Neural progenitor cell (in vitro differentiated cells): Measurements from ENCODE around the gene PLCXD3. TPM values are rescaled to one million over a fixed set of nuclear protein-coding genes. Genes with fewer than 3 reads are reported as not detected.

Experiments used
- DNase-seq: peaks from one replicate; pipeline ENCODE4 v3.0.0-alpha.2; 2016; ENCODE audit warnings: low spot score
- H2AFZ ChIP-seq: fragments of 200-600 bp; sonication (generic); replicated peaks from 2 replicates; pipeline ENCODE4 v1.6.1; 2016; ENCODE audit warnings: antibody characterized with exemption
- H3F3A ChIP-seq: fragments of 200-600 bp; sonication (generic); 2 replicates; pipeline ENCODE4 v1.6.1; 2016; ENCODE audit warnings: antibody characterized with exemption, low read depth
- H3K27ac ChIP-seq: fragments of 200-600 bp; sonication (generic); 2 replicates; pipeline ENCODE4 v1.5.1; 2016; ENCODE audit warnings: mild to moderate bottlenecking
- H3K27me3 ChIP-seq: fragments of 200-600 bp; sonication (generic); 2 replicates; pipeline ENCODE4 v1.6.1; 2016; ENCODE audit warnings: mild to moderate bottlenecking, moderate library complexity
- H3K36me3 ChIP-seq: fragments of 200-600 bp; sonication (generic); 2 replicates; pipeline ENCODE4 v1.5.1; 2016
- H3K4me1 ChIP-seq: fragments of 200-600 bp; sonication (generic); 2 replicates; pipeline ENCODE4 v1.6.1; 2016; ENCODE audit warnings: mixed run types
- H3K4me2 ChIP-seq: fragments of 200-600 bp; sonication (generic); 2 replicates; pipeline ENCODE4 v1.6.1; 2016
- H3K4me3 ChIP-seq: fragments of 200-600 bp; sonication (generic); 2 replicates; pipeline ENCODE4 v1.5.1; 2016
- H3K79me2 ChIP-seq: fragments of 200-600 bp; sonication (generic); 2 replicates; pipeline ENCODE4 v1.6.1; 2016; ENCODE audit warnings: low read depth
- H3K9ac ChIP-seq: fragments of 200-600 bp; sonication (generic); 2 replicates; pipeline ENCODE4 v1.6.1; 2016
- H3K9me3 ChIP-seq: fragments of 200-600 bp; sonication (generic); 2 replicates; pipeline ENCODE4 v1.5.1; 2016; ENCODE audit warnings: low read depth
- H4K20me1 ChIP-seq: fragments of 200-600 bp; sonication (generic); 2 replicates; pipeline ENCODE4 v1.6.1; 2016; ENCODE audit warnings: low read depth
- H3K27ac Mint-ChIP-seq: 3 replicates; pipeline ENCODE4 v1.8.0; 2021; ENCODE audit warnings: mixed read lengths
- H3K27me3 Mint-ChIP-seq: 2 replicates; pipeline ENCODE4 v1.8.0; 2022; ENCODE audit warnings: low read depth, mild to moderate bottlenecking, inconsistent platforms, moderate library complexity, mixed read lengths; ENCODE audit not compliant: insufficient read depth
- H3K36me3 Mint-ChIP-seq: 3 replicates; pipeline ENCODE4 v1.8.0; 2021; ENCODE audit warnings: mixed read lengths
- H3K4me1 Mint-ChIP-seq: 3 replicates; pipeline ENCODE4 v1.8.0; 2021; ENCODE audit warnings: mixed read lengths
- H3K4me3 Mint-ChIP-seq: 3 replicates; pipeline ENCODE4 v1.8.0; 2021; ENCODE audit warnings: mild to moderate bottlenecking, moderate library complexity, mixed read lengths
- H3K9me3 Mint-ChIP-seq: 3 replicates; pipeline ENCODE4 v1.8.0; 2020; ENCODE audit warnings: mixed read lengths
- EZH2 ChIP-seq: fragments of 200-600 bp; sonication (generic); IDR thresholded peaks from 2 replicates; pipeline ENCODE4 v1.6.1; 2017; ENCODE audit warnings: antibody characterized with exemption, mild to moderate bottlenecking, moderate library complexity
- EZH2phosphoT487 ChIP-seq: fragments of 200-600 bp; sonication (generic); IDR thresholded peaks from 2 replicates; pipeline ENCODE4 v1.6.1; 2017; ENCODE audit warnings: antibody characterized with exemption
- total RNA-seq: library from RNA; depleted of rRNA; stranded (reverse); fragments of >200 nt; gene quantifications from 2 replicates; pipeline ENCODE4 v1.2.3, GENCODE V29; 2015; ENCODE audit warnings: low replicate concordance
- TF ChIP-seq, protein P1 (sequence below): fragments of 200-600 bp; sonication (generic); IDR thresholded peaks from 2 replicates; pipeline ENCODE4 v1.5.1; 2017; ENCODE audit warnings: antibody characterized with exemption, mild to moderate bottlenecking

The PLCXD3 gene
- total RNA-seq, 1 donor from 2014 or later, result not detected

DNA sequence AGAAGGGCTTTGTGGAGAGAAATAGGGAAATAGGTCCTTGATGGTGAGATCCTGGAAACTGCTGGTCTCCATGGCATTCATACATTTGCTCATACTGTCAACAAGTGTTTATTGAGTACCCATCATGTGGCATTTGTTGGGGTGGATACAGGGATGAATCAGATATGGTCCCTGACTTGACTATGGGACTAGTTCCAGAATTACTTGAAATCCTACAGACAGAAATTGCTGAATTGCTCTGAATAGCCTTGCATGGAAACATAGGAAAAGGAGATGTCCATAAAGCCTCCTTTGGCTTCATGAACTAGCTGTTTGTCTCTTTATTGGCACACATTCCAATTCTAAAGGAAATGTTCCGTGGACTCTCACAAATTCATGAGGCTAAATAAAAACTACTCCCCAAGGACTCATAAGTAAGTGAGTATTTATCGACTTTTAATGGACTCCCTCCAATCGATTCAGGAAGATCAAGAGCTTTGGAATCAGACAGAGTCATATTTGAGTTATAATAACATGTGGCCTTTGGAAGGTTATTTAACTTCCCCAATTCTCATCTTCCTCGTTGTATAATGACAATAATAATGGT is 174.7 kb downstream of the PLCXD3 start:
- Histone ChIP-seq H3K9me3 (no peaks in the 10 kb centered on the region), H3K27ac (no peak overlapping the region), H2AFZ (no peak overlapping the region), H3K9ac (no peak overlapping the region), H3F3A (peaks cover 4% of the 10 kb centered on the region), H3K27me3 (no peaks in the 10 kb centered on the region), H3K4me2 (no peak overlapping the region), H3K4me1 (peaks cover 19% of the 10 kb centered on the region), H4K20me1 (no peaks in the 10 kb centered on the region), H3K4me3 (no peak overlapping the region), H3K36me3 (no peaks in the 10 kb centered on the region), H3K79me2 (no peaks in the 10 kb centered on the region)
- H3K27ac Mint-ChIP-seq, result no peak overlapping the region
- H3K27me3 Mint-ChIP-seq, result no peaks in the 10 kb centered on the region
- H3K4me3 Mint-ChIP-seq, result no peak overlapping the region
- no peaks in the 10 kb centered on the region for H3K36me3 Mint-ChIP-seq
- peaks cover 18% of the 10 kb centered on the region for H3K4me1 Mint-ChIP-seq
- TF ChIP-seq EZH2 (no peak), EZH2phosphoT487 (no peak)
- TF ChIP-seq, protein P1, sequence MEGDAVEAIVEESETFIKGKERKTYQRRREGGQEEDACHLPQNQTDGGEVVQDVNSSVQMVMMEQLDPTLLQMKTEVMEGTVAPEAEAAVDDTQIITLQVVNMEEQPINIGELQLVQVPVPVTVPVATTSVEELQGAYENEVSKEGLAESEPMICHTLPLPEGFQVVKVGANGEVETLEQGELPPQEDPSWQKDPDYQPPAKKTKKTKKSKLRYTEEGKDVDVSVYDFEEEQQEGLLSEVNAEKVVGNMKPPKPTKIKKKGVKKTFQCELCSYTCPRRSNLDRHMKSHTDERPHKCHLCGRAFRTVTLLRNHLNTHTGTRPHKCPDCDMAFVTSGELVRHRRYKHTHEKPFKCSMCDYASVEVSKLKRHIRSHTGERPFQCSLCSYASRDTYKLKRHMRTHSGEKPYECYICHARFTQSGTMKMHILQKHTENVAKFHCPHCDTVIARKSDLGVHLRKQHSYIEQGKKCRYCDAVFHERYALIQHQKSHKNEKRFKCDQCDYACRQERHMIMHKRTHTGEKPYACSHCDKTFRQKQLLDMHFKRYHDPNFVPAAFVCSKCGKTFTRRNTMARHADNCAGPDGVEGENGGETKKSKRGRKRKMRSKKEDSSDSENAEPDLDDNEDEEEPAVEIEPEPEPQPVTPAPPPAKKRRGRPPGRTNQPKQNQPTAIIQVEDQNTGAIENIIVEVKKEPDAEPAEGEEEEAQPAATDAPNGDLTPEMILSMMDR, result no peak
- DNase-seq, result no peak
- H3K9me3 Mint-ChIP-seq, result peaks cover 2% of the 10 kb centered on the region

DNA sequence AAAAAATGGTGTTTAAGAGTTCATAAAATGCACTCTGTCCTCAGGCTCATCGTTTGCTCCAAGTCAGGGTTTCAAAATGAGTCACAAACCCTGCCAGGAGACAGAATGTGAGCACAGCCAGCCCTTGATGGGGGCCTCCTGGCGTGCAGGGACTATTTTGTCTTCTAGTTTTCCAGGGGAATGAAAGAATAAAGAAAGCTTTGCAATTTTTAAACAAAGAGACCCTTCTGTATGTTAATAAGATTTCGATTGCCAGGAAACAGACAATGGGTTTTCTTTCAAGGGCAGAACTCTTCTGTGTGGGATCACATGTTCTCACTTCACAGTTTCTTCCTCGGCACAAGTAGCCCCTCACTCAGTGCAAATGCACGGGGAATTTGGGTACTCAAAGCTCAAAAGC is 175.6 kb downstream of the PLCXD3 start:
- Mint-ChIP-seq H3K9me3 (peaks cover 2% of the 10 kb centered on the region), H3K36me3 (no peaks in the 10 kb centered on the region), H3K27ac (no peak overlapping the region), H3K27me3 (no peaks in the 10 kb centered on the region), H3K4me1 (peaks cover 18% of the 10 kb centered on the region), H3K4me3 (no peak overlapping the region)
- H3K4me2 ChIP-seq, result peak overlapping the region; percentile 33
- peak overlapping the region; percentile 19 for H2AFZ ChIP-seq
- H3K27me3 ChIP-seq, result no peaks in the 10 kb centered on the region
- H3F3A ChIP-seq, result peaks cover 4% of the 10 kb centered on the region
- no peaks in the 10 kb centered on the region for H3K36me3 ChIP-seq
- DNase-seq, result peak; percentile 44
- H3K79me2 ChIP-seq, result no peaks in the 10 kb centered on the region
- no peaks in the 10 kb centered on the region for H4K20me1 ChIP-seq
- H3K4me3 ChIP-seq, result no peak overlapping the region
- TF ChIP-seq EZH2, result no peak
- no peak for TF ChIP-seq EZH2phosphoT487
- TF ChIP-seq, protein P1, result no peak
- no peak overlapping the region for H3K27ac ChIP-seq
- no peaks in the 10 kb centered on the region for H3K9me3 ChIP-seq
- H3K9ac ChIP-seq, result no peak overlapping the region
- peaks cover 19% of the 10 kb centered on the region for H3K4me1 ChIP-seq

DNA sequence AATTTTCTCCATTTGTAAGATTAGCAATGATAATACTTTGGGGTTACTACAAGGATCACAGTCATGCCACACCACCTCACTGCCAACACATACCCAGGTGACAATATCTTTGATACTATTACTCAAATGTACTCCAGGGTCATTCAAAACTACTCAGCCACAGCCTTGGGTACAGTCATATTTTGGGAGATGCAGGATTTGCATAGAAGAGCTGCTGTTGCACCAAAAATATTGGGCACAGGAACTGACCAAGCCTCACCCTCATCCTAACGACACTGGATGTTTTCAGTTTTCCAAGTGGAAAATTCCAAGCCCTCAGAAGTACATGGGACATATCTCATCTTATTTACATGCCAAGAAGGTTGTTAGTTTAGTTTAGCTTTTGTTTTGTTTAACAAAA is 176.2 kb downstream of the PLCXD3 start:
- H3K27me3 Mint-ChIP-seq, result no peaks in the 10 kb centered on the region
- H3K9ac ChIP-seq, result no peak overlapping the region
- no peak overlapping the region for H3K27ac ChIP-seq

More for the DNA sequence above, 176.2 kb downstream of the PLCXD3 start:
- H3K4me1 Mint-ChIP-seq, result peaks cover 18% of the 10 kb centered on the region
- peaks cover 2% of the 10 kb centered on the region for H3K9me3 Mint-ChIP-seq
- TF ChIP-seq EZH2phosphoT487, result no peak
- TF ChIP-seq, protein P1, result no peak
- TF ChIP-seq EZH2, result no peak
- Histone ChIP-seq H3K79me2 (no peaks in the 10 kb centered on the region), H3K9me3 (no peaks in the 10 kb centered on the region), H3K4me1 (peaks cover 19% of the 10 kb centered on the region), H3K27me3 (no peaks in the 10 kb centered on the region), H4K20me1 (no peaks in the 10 kb centered on the region), H3K4me2 (peak overlapping the region; percentile 33), H3F3A (peaks cover 4% of the 10 kb centered on the region), H2AFZ (peak overlapping the region; percentile 19), H3K4me3 (no peak overlapping the region), H3K36me3 (no peaks in the 10 kb centered on the region)
- peak overlapping the region; percentile 44 for H3K27ac Mint-ChIP-seq
- no peaks in the 10 kb centered on the region for H3K36me3 Mint-ChIP-seq
- DNase-seq, result no peak
- H3K4me3 Mint-ChIP-seq, result no peak overlapping the region
